Measurements from ENCODE around the gene LCN1.
"Not testable (repeated sequence)": the region's sequence is repeated elsewhere in the genome, so short reads cannot be mapped to it uniquely, and the experiment has no call there.

Gene LCN1

GRCh38 chr9:135524130-135524861 lies 3.1 kb downstream of the LCN1 start:
- no peak for DNase-seq

GRCh38 chr9:135525241-135526088 lies 4.2 kb downstream of the LCN1 start:
- no peak for DNase-seq

- DNase-seq, result no peak
These were observed 5.0 kb downstream of the LCN1 start for GRCh38 chr9:135526089-135526729.

GRCh38 chr9:135526730-135527571 lies 5.7 kb downstream of the LCN1 start:
- DNase-seq, result no peak

GRCh38 chr9:135528842-135529435 lies 7.7 kb downstream of the LCN1 start:
- DNase-seq, result not testable (repeated sequence)

DNA sequence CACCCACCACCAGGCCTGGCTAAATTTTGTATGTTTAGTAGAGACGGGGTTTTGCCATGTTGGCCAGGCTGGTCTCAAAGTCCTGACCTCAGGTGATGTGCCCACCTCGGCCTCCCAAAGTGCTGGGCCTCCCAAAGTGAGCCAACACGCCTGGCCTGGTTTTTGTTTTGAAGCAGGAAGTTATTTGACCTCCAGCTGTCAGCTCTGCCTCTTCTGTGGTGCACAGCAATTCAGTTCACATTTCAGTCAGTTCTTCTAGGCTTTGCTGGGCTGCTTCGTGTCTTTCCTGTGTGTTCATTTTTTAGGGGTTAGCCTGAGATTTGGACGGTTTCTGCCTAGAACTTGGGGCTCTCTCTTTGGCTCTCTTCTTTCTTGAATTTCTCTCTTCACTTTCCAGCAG lies 8.9 kb downstream of the LCN1 start:
- no peak for DNase-seq

- DNase-seq, result no peak
These were observed 9.9 kb downstream of the LCN1 start for GRCh38 chr9:135531096-135531495.

DNA sequence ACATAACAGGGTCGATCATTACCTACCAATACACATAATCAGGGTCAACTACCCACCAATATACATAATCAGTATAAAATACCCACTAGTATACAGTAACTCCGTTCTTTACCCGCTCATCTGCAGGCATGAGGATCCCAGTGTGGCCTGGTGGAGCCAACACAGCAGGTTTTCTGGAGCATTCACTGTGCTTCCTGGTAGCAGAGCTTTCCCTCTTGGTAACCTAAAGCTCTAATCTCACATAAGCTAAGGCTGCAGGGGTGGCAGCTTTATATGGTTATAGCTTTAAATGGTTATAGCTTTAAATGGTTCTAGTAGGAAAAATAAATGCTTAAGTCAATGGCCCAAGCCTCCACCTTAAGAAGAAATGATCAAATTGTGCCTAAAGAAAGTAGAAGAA lies 11.9 kb downstream of the LCN1 start:
- no peak for DNase-seq

DNA sequence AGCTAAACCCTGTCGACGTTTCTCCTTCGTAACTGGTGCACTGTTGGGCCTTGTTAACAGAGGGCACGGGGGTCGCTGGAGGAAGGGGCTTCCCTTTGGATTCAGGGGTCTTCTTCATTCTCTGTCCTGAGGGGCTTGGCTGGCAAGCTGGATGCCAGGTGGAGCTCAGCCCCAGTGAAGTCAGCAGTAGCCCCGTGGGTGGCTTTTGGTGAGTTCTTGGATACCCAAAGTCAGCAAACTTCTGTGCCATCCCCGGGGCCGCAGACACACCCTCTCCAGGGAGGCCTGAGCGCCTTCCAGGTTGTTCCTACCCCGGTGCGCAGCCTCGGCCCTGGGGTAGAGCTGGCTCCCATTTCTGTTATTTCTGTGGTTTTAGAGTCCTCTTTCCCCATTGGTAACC lies 12.4 kb downstream of the LCN1 start:
- DNase-seq, result no peak

DNA sequence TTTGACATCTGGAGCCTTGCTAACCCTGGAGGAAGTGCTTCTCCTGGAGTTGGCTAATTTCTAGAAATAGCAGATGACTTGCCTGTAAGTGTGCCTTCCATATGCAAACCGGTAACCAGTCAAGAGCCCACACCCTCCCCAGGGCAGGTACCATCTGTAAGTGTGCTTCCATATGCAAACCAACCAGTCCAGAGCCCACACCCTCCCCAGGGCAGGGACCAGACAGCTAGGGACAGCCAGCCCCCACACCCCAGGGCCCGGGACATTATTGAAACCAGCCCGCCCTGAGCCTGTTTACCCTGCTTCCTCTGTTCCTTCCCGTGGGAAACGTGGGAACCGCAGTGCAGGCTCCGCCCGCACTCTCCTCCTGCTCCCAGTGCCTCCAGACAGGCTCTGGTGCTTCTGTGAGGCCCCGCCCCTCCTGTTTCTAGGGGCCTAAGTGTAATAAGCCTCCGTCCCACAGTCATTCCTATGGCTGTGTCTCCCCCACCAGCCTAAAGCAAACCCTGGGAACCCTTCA lies 13.0 kb downstream of the LCN1 start:
- not testable (repeated sequence) for DNase-seq

DNA sequence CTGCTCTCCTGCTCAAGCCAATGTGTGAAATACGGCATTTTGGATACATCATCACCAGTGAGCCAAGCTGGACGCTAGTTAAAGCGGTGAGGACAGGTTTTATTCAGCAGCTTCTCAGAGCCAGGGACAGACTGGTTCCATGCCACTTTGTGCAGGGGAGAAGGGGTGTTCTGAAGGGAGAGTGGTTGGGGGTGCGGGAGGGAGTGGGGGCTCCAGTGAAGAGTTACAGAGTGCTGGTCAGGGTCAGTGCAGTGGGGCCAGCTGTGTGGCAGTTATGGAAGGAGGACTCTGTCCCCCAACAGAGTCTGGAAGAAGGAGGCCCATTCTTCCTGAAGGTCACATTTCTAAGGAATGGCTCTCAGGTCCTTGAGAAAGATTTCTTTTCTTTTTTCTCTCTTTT lies 13.6 kb downstream of the LCN1 start:
- not testable (repeated sequence) for DNase-seq

GRCh38 chr9:135535631-135536030 lies 14.4 kb downstream of the LCN1 start:
- not testable (repeated sequence) for DNase-seq

GRCh38 chr9:135536216-135536615 lies 15.0 kb downstream of the LCN1 start:
- DNase-seq, result no peak

DNA sequence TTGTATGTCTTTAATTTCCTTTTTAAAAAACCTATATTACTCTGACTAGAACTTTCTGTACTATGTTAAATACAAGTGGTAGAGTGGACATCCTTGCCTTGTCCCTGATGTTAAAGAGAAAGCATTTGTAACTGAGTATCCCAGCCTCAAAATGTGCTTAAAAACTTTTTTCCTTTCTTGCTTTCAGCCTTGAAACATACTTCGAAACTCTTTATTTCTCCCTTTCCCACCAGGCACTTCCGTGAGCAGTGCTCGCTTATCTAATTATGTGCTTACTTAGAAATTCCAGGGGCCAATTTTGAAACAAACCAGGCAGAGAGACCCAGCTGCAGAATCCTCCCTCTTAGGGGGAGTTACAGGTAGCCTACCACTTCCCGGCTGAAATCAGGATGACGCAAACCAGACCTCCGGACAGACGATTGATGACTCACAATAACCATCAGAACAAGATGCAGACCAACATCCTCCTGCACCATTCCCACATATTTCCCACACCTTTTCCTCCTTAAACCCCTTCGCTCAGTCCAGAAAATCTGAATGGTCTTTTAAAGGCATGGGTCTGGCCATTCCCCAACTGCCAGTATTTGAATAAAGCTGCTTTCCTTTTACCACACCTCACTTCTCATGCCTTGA lies 22.1 kb downstream of the LCN1 start:
- not testable (repeated sequence) for DNase-seq

DNA sequence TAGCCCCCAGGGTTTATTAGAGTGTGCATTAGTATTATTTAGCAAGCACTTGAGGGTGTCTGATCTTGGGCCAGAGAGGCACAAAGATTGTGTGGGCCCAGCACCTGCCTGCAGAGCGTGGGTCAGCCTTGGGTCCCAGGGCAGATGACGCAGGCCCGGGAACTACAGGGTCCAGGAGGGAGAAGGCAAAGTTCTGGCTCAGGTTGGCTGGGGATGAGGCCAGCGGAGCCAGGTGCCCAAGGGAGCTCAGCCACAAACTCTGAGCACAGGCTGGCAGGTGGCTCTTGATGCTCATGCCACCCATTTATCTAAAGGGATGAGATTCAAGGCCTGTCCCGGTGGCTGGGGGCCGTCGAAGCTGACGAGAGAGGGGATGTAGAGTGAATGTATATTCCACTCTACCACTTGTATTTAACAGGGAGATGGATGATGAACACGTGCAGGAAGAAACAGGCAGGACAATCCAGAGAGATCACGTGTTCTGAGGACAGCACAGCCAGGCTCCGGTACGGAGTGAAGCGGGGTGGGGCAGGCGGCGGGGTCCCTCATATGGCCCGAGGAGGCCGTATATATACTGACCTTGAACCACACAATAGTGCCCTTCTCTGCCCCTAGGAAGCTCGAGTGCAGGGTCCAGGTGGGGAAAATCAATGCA lies 23.9 kb downstream of the LCN1 start:
- no peak for DNase-seq

DNA sequence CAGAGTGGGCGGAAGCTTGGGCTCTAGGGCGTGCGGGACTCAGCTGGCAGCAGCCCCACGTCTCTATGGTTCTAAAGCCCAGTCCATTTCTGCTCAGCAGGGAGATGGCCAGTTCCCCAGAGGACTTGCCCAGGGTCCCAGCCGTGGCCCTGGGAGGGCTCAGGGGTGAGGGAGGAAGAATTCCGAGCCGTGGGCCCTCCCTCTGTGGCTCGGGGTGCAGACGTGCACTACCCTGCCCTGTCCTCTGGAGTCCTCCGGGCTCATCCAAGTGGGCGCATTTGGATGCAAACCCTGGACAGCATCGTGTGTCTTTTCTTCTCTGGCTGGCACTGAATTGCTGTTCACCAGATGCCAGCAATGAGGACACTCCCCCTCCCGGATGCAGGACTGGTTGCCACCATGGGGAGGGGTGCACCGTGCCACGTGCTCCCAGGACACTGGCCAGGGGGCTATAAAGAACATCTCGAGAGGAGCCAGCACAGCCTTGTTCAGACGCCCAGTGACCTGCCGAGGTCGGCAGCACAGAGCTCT lies 24.5 kb downstream of the LCN1 start, which contains the start of gene OBP2A:
TSS of gene OBP2A (plus strand) at position 481 of the 531 bp plus-strand sequence. CDS start 55 bp downstream, outside the sequence.
- not testable (repeated sequence) for DNase-seq

GRCh38 chr9:135546792-135547617 lies 25.8 kb downstream of the LCN1 start:
- not testable (repeated sequence) for DNase-seq

- no peak for DNase-seq
These were observed 26.8 kb downstream of the LCN1 start for GRCh38 chr9:135547756-135548736.

Measured in stimulated activated CD4-positive, alpha-beta T cell treated with anti-CD3 and anti-CD28 coated beads, Interleukin-2, amount 100 ng/mL, for 24 hours (primary cell).